Endothelial cell of umbilical vein (primary cell): Measurements from ENCODE around the gene COL15A1.

Source experiments
- CTCF ChIP-seq, 2 donors: IDR thresholded peaks; 1 replicate in 1 of 2; 2 replicates in 1 of 2; pipeline ENCODE4 v1.5.1; 2011; ENCODE audit warnings: low read length in 2 of 2, mild to moderate bottlenecking in 2 of 2, moderate library complexity in 2 of 2, control low read depth in 1 of 2, inconsistent platforms in 1 of 2, low read depth in 1 of 2; ENCODE audit not compliant: insufficient read depth in 1 of 2; ENCODE audit errors: extremely low read depth in 1 of 2
- EZH2 ChIP-seq: IDR thresholded peaks from 2 replicates; pipeline ENCODE4 v1.6.1; 2012; ENCODE audit warnings: borderline replicate concordance, low read depth, mild to moderate bottlenecking, moderate library complexity, low read length, inconsistent platforms; ENCODE audit not compliant: severe bottlenecking
- FOS ChIP-seq: IDR thresholded peaks from 2 replicates; pipeline ENCODE4 v1.6.1; 2011; ENCODE audit warnings: mild to moderate bottlenecking, low read length, moderate library complexity, borderline replicate concordance; ENCODE audit not compliant: insufficient read depth
- GATA2 ChIP-seq: IDR thresholded peaks from 2 replicates; pipeline ENCODE4 v1.7.0; 2011; ENCODE audit warnings: low read depth, mild to moderate bottlenecking, moderate library complexity, mixed read lengths, low read length; ENCODE audit not compliant: insufficient read length, insufficient read depth
- JUN ChIP-seq: IDR thresholded peaks from 2 replicates; pipeline ENCODE4 v1.6.1; 2011; ENCODE audit warnings: borderline replicate concordance, low read depth; ENCODE audit not compliant: insufficient read length, insufficient read depth
- MAX ChIP-seq: IDR thresholded peaks from 2 replicates; pipeline ENCODE4 v1.6.1; 2011; ENCODE audit not compliant: insufficient read depth, insufficient read length
- MYC ChIP-seq: IDR thresholded peaks from one replicate; pipeline ENCODE4 v1.6.1; 2011; ENCODE audit warnings: mild to moderate bottlenecking, low read depth, low read length
- POLR2A ChIP-seq: IDR thresholded peaks from 2 replicates; pipeline ENCODE4 v1.6.1; 2012; ENCODE audit warnings: low read depth, mild to moderate bottlenecking, control low read depth, low read length
- POLR2AphosphoS5 ChIP-seq: IDR thresholded peaks from 2 replicates; pipeline ENCODE4 v1.6.1; 2012; ENCODE audit warnings: low read depth, mild to moderate bottlenecking, control low read depth, low read length, moderate library complexity; ENCODE audit not compliant: insufficient read depth

DNA sequence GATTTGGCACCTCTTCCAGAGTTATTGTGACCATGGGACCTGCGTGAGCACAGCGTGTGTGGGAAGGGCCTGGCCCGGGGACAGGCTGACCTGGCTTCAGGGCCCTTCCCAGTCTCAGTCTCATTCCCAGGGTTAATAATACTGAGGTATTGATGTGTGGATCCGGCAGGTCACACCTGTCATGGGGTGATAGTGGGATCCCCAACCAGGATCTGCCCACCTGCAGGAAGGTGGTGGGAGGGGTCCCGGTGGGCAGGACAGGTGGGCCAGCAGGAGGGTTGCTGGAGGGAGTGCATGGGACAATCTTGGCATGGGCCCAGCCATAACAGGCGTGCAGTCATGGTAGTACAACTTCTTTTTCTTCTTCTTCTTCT is 55.4 kb downstream of the COL15A1 start:
- TF ChIP-seq CTCF (IDR thresholded peaks at IDR 0.05; ENCODE audit: extremely low read depth in 1 of 2, insufficient read depth in 1 of 2, low read depth in 1 of 2, low read length in 2 of 2) (no peak), EZH2 (no peak), POLR2A (no peak), GATA2 (no peak), JUN (no peak), POLR2AphosphoS5 (no peak), MYC (no peak), MAX (no peak), FOS (no peak)
